Measurements from ENCODE around the gene TNN. TPM values are rescaled to one million over a fixed set of nuclear protein-coding genes. Genes with fewer than 3 reads are reported as not detected.

TNN gene
- total RNA-seq, 1 experiment from 2014 or later, result not detected

GRCh38 chr1:175136246-175136645, 68.6 kb downstream of the TNN start:
- CTCF ChIA-PET, result interaction anchor here (0.9 kb wide), 1 partner anchor 11 kb away, joined by 3 read pairs; no protein-coding TSS in a partner anchor
- BruUV-seq (replicated peaks), result no TSS peak
- H3K4me1 Mint-ChIP-seq (ENCODE audit: low read depth, unreplicated experiment), result no peaks in the 10 kb centered on the region
- no peaks in the 10 kb centered on the region for H3K36me3 Mint-ChIP-seq (ENCODE audit: insufficient read depth, unreplicated experiment)
- no peak for DNase-seq
- no peak overlapping the region for H3K4me3 ChIP-seq (ENCODE audit: low read depth, low read length)
- no peaks in the 10 kb centered on the region for H3K9me3 ChIP-seq
- H3K27me3 Mint-ChIP-seq (ENCODE audit: insufficient read depth, unreplicated experiment), result peaks cover 6% of the 10 kb centered on the region
- intact Hi-C loops (cut with micrococcal nuclease; ENCODE audit: unreplicated experiment), result no loop called here
- no peaks in the 10 kb centered on the region for H3K4me1 ChIP-seq
- H3K4me3 Mint-ChIP-seq (ENCODE audit: unreplicated experiment), result no peak overlapping the region
- no peak overlapping the region for H3K27ac Mint-ChIP-seq (ENCODE audit: unreplicated experiment)
- POLR2A ChIA-PET, result no interaction called here
- no peaks in the 10 kb centered on the region for H3K36me3 ChIP-seq (ENCODE audit: control insufficient read depth, insufficient read depth, low read length)
- TF ChIP-seq CTCF (IDR thresholded peaks at IDR 0.05; ENCODE audit: insufficient read depth in 1 of 2, low read depth in 1 of 2, low read length in 1 of 2, severe bottlenecking in 1 of 2, unreplicated experiment in 1 of 2), result no peak
- H3K27me3 ChIP-seq (replicated peaks; ENCODE audit: control insufficient read depth, insufficient read depth, low read length), result no peaks in the 10 kb centered on the region
- H3K9me3 Mint-ChIP-seq (ENCODE audit: unreplicated experiment), result no peaks in the 10 kb centered on the region

- no peaks in the 10 kb centered on the region for H3K4me1 ChIP-seq
- no peaks in the 10 kb centered on the region for H3K4me1 Mint-ChIP-seq (ENCODE audit: low read depth, unreplicated experiment)
- intact Hi-C loops (cut with micrococcal nuclease; ENCODE audit: unreplicated experiment), result no loop called here
- TF ChIP-seq CTCF (IDR thresholded peaks at IDR 0.05; ENCODE audit: insufficient read depth in 1 of 2, low read depth in 1 of 2, low read length in 1 of 2, severe bottlenecking in 1 of 2, unreplicated experiment in 1 of 2), result no peak
- no peak for DNase-seq
- H3K27me3 Mint-ChIP-seq (ENCODE audit: insufficient read depth, unreplicated experiment), result peaks cover 6% of the 10 kb centered on the region
- H3K9me3 Mint-ChIP-seq (ENCODE audit: unreplicated experiment), result no peaks in the 10 kb centered on the region
- no peak overlapping the region for H3K4me3 Mint-ChIP-seq (ENCODE audit: unreplicated experiment)
- H3K4me3 ChIP-seq (ENCODE audit: low read depth, low read length), result no peak overlapping the region
- no TSS peak for BruUV-seq (replicated peaks)
- H3K36me3 Mint-ChIP-seq (ENCODE audit: insufficient read depth, unreplicated experiment), result no peaks in the 10 kb centered on the region
- no peaks in the 10 kb centered on the region for H3K9me3 ChIP-seq
- ChIA-PET CTCF (interaction anchor here (1.0 kb wide), 1 partner anchor 108 kb away, joined by 4 read pairs; no protein-coding TSS in a partner anchor), POLR2A (interaction anchor here (0.5 kb wide), 1 partner anchor 1889 kb away, joined by 3 read pairs; no protein-coding TSS in a partner anchor)
- H3K36me3 ChIP-seq (ENCODE audit: control insufficient read depth, insufficient read depth, low read length), result no peaks in the 10 kb centered on the region
- H3K27ac Mint-ChIP-seq (ENCODE audit: unreplicated experiment), result no peak overlapping the region
- no peaks in the 10 kb centered on the region for H3K27me3 ChIP-seq (replicated peaks; ENCODE audit: control insufficient read depth, insufficient read depth, low read length)
These were observed 69.7 kb downstream of the TNN start for GRCh38 chr1:175137369-175137768.

GRCh38 chr1:175138579-175138978, 70.9 kb downstream of the TNN start:
- H3K4me1 ChIP-seq, result no peaks in the 10 kb centered on the region
- intact Hi-C loops (cut with micrococcal nuclease; ENCODE audit: unreplicated experiment), result no loop called here

More at GRCh38 chr1:175138579-175138978, 70.9 kb downstream of the TNN start:
- TF ChIP-seq CTCF (IDR thresholded peaks at IDR 0.05; ENCODE audit: insufficient read depth in 1 of 2, low read depth in 1 of 2, low read length in 1 of 2, severe bottlenecking in 1 of 2, unreplicated experiment in 1 of 2), result no peak
- ChIA-PET CTCF (no interaction called here), POLR2A (no interaction called here)
- H3K36me3 Mint-ChIP-seq (ENCODE audit: insufficient read depth, unreplicated experiment), result no peaks in the 10 kb centered on the region
- BruUV-seq (replicated peaks), result no TSS peak
- peak in 1 of 2 experiments; percentile 13 for DNase-seq
- no peak overlapping the region for H3K27ac Mint-ChIP-seq (ENCODE audit: unreplicated experiment)
- H3K9me3 Mint-ChIP-seq (ENCODE audit: unreplicated experiment), result no peaks in the 10 kb centered on the region
- Histone ChIP-seq H3K9me3 (no peaks in the 10 kb centered on the region), H3K36me3 (ENCODE audit: control insufficient read depth, insufficient read depth, low read length) (no peaks in the 10 kb centered on the region), H3K27me3 (replicated peaks; ENCODE audit: control insufficient read depth, insufficient read depth, low read length) (no peaks in the 10 kb centered on the region), H3K4me3 (ENCODE audit: low read depth, low read length) (no peak overlapping the region)
- H3K27me3 Mint-ChIP-seq (ENCODE audit: insufficient read depth, unreplicated experiment), result peaks cover 6% of the 10 kb centered on the region
- no peak overlapping the region for H3K4me3 Mint-ChIP-seq (ENCODE audit: unreplicated experiment)
- H3K4me1 Mint-ChIP-seq (ENCODE audit: low read depth, unreplicated experiment), result no peaks in the 10 kb centered on the region
